GM19240 (cell line): ENCODE results near the gene IGFBP3.

Experiments used
- DNase-seq: peaks from one replicate; pipeline ENCODE4 v3.0.0; 2011; ENCODE audit warnings: low spot score; ENCODE audit not compliant: insufficient read length

The IGFBP3 gene

GRCh38 chr7:45923290-45923689, 2.2 kb upstream of the IGFBP3 start:
- no peak for DNase-seq

GRCh38 chr7:45922810-45923209, 1.7 kb upstream of the IGFBP3 start:
- DNase-seq: no peak

GRCh38 chr7:45921699-45922519, 837 bp upstream of the IGFBP3 start:
- no peak for DNase-seq

- DNase-seq: no peak
These were observed 268 bp upstream of the IGFBP3 start for GRCh38 chr7:45921381-45921698.

GRCh38 chr7:45919993-45920459, 1.0 kb downstream of the IGFBP3 start:
- no peak for DNase-seq

- no peak for DNase-seq
These were observed 1.8 kb downstream of the IGFBP3 start for GRCh38 chr7:45919231-45919784.

- no peak for DNase-seq
These were observed 2.5 kb downstream of the IGFBP3 start for GRCh38 chr7:45918556-45918955.

GRCh38 chr7:45917658-45918057, 3.4 kb downstream of the IGFBP3 start:
- DNase-seq: peak; percentile 56

GRCh38 chr7:45917064-45917463, 4.0 kb downstream of the IGFBP3 start:
- no peak for DNase-seq

- DNase-seq: no peak
These were observed 5.5 kb downstream of the IGFBP3 start for GRCh38 chr7:45915606-45916005.

GRCh38 chr7:45914911-45915310, 6.2 kb downstream of the IGFBP3 start:
- no peak for DNase-seq

GRCh38 chr7:45912972-45913371, 8.1 kb downstream of the IGFBP3 start:
- DNase-seq: no peak

GRCh38 chr7:45911311-45911710, 9.8 kb downstream of the IGFBP3 start:
- DNase-seq: no peak

GRCh38 chr7:45910855-45911254, 10.2 kb downstream of the IGFBP3 start:
- DNase-seq: no peak

GRCh38 chr7:45909561-45909960, 11.5 kb downstream of the IGFBP3 start:
- DNase-seq: no peak

- DNase-seq: no peak
These were observed 18.3 kb downstream of the IGFBP3 start for GRCh38 chr7:45902820-45903219.

- no peak for DNase-seq
These were observed 19.5 kb downstream of the IGFBP3 start for GRCh38 chr7:45901566-45901965.

GRCh38 chr7:45898222-45898621, 22.9 kb downstream of the IGFBP3 start:
- DNase-seq: no peak

GRCh38 chr7:45897042-45897690, 23.9 kb downstream of the IGFBP3 start:
- DNase-seq: no peak

GRCh38 chr7:45894665-45895062, 26.4 kb downstream of the IGFBP3 start:
- no peak for DNase-seq

- no peak for DNase-seq
These were observed 26.9 kb downstream of the IGFBP3 start for GRCh38 chr7:45893996-45894664.

- no peak for DNase-seq
These were observed 27.6 kb downstream of the IGFBP3 start for GRCh38 chr7:45893374-45893995.
